ENCODE data around the gene ZYG11B. TPM values are rescaled to one million over a fixed set of nuclear protein-coding genes. Genes with fewer than 3 reads are reported as not detected.

Gene ZYG11B
- 1.7 TPM for polyA plus RNA-seq (2012; ENCODE audit: low read depth, missing spikeins)

GRCh38 chr1:52726265-52727113 lies at the start of gene ZYG11B:
TSS of gene ZYG11B (plus strand) at chr1:52726453. CDS start at chr1:52726654, 201 bp downstream.
- FAIRE-seq: peak; percentile 64
- peak; percentile 95 for DNase-seq (ENCODE audit: insufficient read length, low spot score)
- no peak for TF ChIP-seq SPI1 (IDR thresholded peaks at IDR 0.05; ENCODE audit: low read depth, low read length)
- no peak for TF ChIP-seq POLR2AphosphoS5 (IDR thresholded peaks at IDR 0.05; ENCODE audit: low read depth, low read length)
- TF ChIP-seq POLR2A (IDR thresholded peaks at IDR 0.05; ENCODE audit: low read depth, low read length): no peak
- TF ChIP-seq PAX5 (IDR thresholded peaks at IDR 0.05; ENCODE audit: insufficient read depth, low read length, severe bottlenecking): no peak
- no peak for TF ChIP-seq POU2F2 (IDR thresholded peaks at IDR 0.05; ENCODE audit: low read depth, low read length)
- no peak for TF ChIP-seq TAF1 (IDR thresholded peaks at IDR 0.05; ENCODE audit: low read depth, low read length)

GRCh38 chr1:52677076-52677806 lies 49.0 kb upstream of the ZYG11B start:
- DNase-seq (ENCODE audit: insufficient read length, low spot score): no peak
- no peak for FAIRE-seq

GRCh38 chr1:52679048-52679447 lies 47.2 kb upstream of the ZYG11B start:
- DNase-seq (ENCODE audit: insufficient read length, low spot score): no peak
- TF ChIP-seq PAX5 (IDR thresholded peaks at IDR 0.05; ENCODE audit: insufficient read depth, low read length, severe bottlenecking): no peak
- no peak for TF ChIP-seq POLR2A (IDR thresholded peaks at IDR 0.05; ENCODE audit: low read depth, low read length)
- no peak for TF ChIP-seq TAF1 (IDR thresholded peaks at IDR 0.05; ENCODE audit: low read depth, low read length)
- no peak for TF ChIP-seq POU2F2 (IDR thresholded peaks at IDR 0.05; ENCODE audit: low read depth, low read length)
- no peak for TF ChIP-seq POLR2AphosphoS5 (IDR thresholded peaks at IDR 0.05; ENCODE audit: low read depth, low read length)
- no peak for TF ChIP-seq SPI1 (IDR thresholded peaks at IDR 0.05; ENCODE audit: low read depth, low read length)
- no peak for FAIRE-seq

More at GRCh38 chr1:52677076-52677806, 49.0 kb upstream of the ZYG11B start:
- TF ChIP-seq TAF1 (IDR thresholded peaks at IDR 0.05; ENCODE audit: low read depth, low read length) (no peak), POLR2AphosphoS5 (IDR thresholded peaks at IDR 0.05; ENCODE audit: low read depth, low read length) (no peak), POLR2A (IDR thresholded peaks at IDR 0.05; ENCODE audit: low read depth, low read length) (no peak), SPI1 (IDR thresholded peaks at IDR 0.05; ENCODE audit: low read depth, low read length) (no peak), PAX5 (IDR thresholded peaks at IDR 0.05; ENCODE audit: insufficient read depth, low read length, severe bottlenecking) (no peak), POU2F2 (IDR thresholded peaks at IDR 0.05; ENCODE audit: low read depth, low read length) (no peak)

GRCh38 chr1:52679498-52679897 lies 46.8 kb upstream of the ZYG11B start:
- no peak for TF ChIP-seq POLR2AphosphoS5 (IDR thresholded peaks at IDR 0.05; ENCODE audit: low read depth, low read length)
- DNase-seq (ENCODE audit: insufficient read length, low spot score) (no peak), FAIRE-seq (no peak)

GRCh38 chr1:52680353-52680752 lies 45.9 kb upstream of the ZYG11B start:
- DNase-seq (ENCODE audit: insufficient read length, low spot score) (no peak), FAIRE-seq (no peak)
- TF ChIP-seq POLR2AphosphoS5 (IDR thresholded peaks at IDR 0.05; ENCODE audit: low read depth, low read length) (no peak), POLR2A (IDR thresholded peaks at IDR 0.05; ENCODE audit: low read depth, low read length) (no peak), POU2F2 (IDR thresholded peaks at IDR 0.05; ENCODE audit: low read depth, low read length) (no peak), PAX5 (IDR thresholded peaks at IDR 0.05; ENCODE audit: insufficient read depth, low read length, severe bottlenecking) (no peak), TAF1 (IDR thresholded peaks at IDR 0.05; ENCODE audit: low read depth, low read length) (no peak), SPI1 (IDR thresholded peaks at IDR 0.05; ENCODE audit: low read depth, low read length) (no peak)

GRCh38 chr1:52681136-52681535 lies 45.1 kb upstream of the ZYG11B start:
- no peak for FAIRE-seq
- TF ChIP-seq POLR2AphosphoS5 (IDR thresholded peaks at IDR 0.05; ENCODE audit: low read depth, low read length) (no peak), POLR2A (IDR thresholded peaks at IDR 0.05; ENCODE audit: low read depth, low read length) (no peak), PAX5 (IDR thresholded peaks at IDR 0.05; ENCODE audit: insufficient read depth, low read length, severe bottlenecking) (no peak), TAF1 (IDR thresholded peaks at IDR 0.05; ENCODE audit: low read depth, low read length) (no peak), POU2F2 (IDR thresholded peaks at IDR 0.05; ENCODE audit: low read depth, low read length) (no peak)
- DNase-seq (ENCODE audit: insufficient read length, low spot score): no peak

GRCh38 chr1:52683367-52683940 lies 42.8 kb upstream of the ZYG11B start:
- no peak for FAIRE-seq

GRCh38 chr1:52684545-52684944 lies 41.7 kb upstream of the ZYG11B start:
- DNase-seq (ENCODE audit: insufficient read length, low spot score): no peak
- no peak for FAIRE-seq
- TF ChIP-seq PAX5 (IDR thresholded peaks at IDR 0.05; ENCODE audit: insufficient read depth, low read length, severe bottlenecking) (no peak), TAF1 (IDR thresholded peaks at IDR 0.05; ENCODE audit: low read depth, low read length) (no peak), POLR2AphosphoS5 (IDR thresholded peaks at IDR 0.05; ENCODE audit: low read depth, low read length) (no peak), POU2F2 (IDR thresholded peaks at IDR 0.05; ENCODE audit: low read depth, low read length) (no peak), POLR2A (IDR thresholded peaks at IDR 0.05; ENCODE audit: low read depth, low read length) (no peak), SPI1 (IDR thresholded peaks at IDR 0.05; ENCODE audit: low read depth, low read length) (no peak)

More at GRCh38 chr1:52683367-52683940, 42.8 kb upstream of the ZYG11B start:
- no peak for DNase-seq (ENCODE audit: insufficient read length, low spot score)
- TF ChIP-seq SPI1 (IDR thresholded peaks at IDR 0.05; ENCODE audit: low read depth, low read length) (no peak), POLR2A (IDR thresholded peaks at IDR 0.05; ENCODE audit: low read depth, low read length) (no peak), POLR2AphosphoS5 (IDR thresholded peaks at IDR 0.05; ENCODE audit: low read depth, low read length) (no peak), PAX5 (IDR thresholded peaks at IDR 0.05; ENCODE audit: insufficient read depth, low read length, severe bottlenecking) (no peak), POU2F2 (IDR thresholded peaks at IDR 0.05; ENCODE audit: low read depth, low read length) (no peak), TAF1 (IDR thresholded peaks at IDR 0.05; ENCODE audit: low read depth, low read length) (no peak)

GRCh38 chr1:52686261-52686751 lies 39.9 kb upstream of the ZYG11B start:
- peak; percentile 26; the same call in 1 of the 2 replicates for TF ChIP-seq SPI1 (IDR thresholded peaks at IDR 0.05; ENCODE audit: low read depth, low read length)
- FAIRE-seq: peak; percentile 71
- peak; percentile 35 for DNase-seq (ENCODE audit: insufficient read length, low spot score)
